Stomach (tissue), 9 donors: Measurements from ENCODE around the gene ELF2. TPM values are rescaled to one million over a fixed set of nuclear protein-coding genes. Genes with fewer than 3 reads are reported as not detected.

Experiments used
- DNase-seq, 2 donors: peaks; one replicate each; pipeline versions ENCODE4 v3.0.0 to v3.0.0-alpha.2; 2013 to 2019
- H3K27ac ChIP-seq, 5 donors: fragments of 200-600 bp in 4 of 5; sonication (generic) in 4 of 5; one replicate each; pipeline ENCODE4 v1.5.1; 2013 to 2019; ENCODE audit warnings: mild to moderate bottlenecking in 1 of 5, moderate library complexity in 1 of 5
- H3K27me3 ChIP-seq, 3 donors: fragments of 200-600 bp; sonication (generic); one replicate each; pipeline ENCODE4 v1.5.1; 2017 to 2019; ENCODE audit warnings: mixed run types in 1 of 3
- H3K36me3 ChIP-seq, 4 donors: fragments of 200-600 bp; sonication (generic); 1 replicate in 3 of 4; 2 replicates in 1 of 4; pipeline ENCODE4 v1.5.1; 2016 to 2019
- H3K4me1 ChIP-seq, 4 donors: fragments of 200-600 bp; sonication (generic); one replicate each; pipeline ENCODE4 v1.5.1; 2016 to 2019
- H3K4me3 ChIP-seq, 4 donors: fragments of 200-600 bp; sonication (generic) in 3 of 4; one replicate each; pipeline ENCODE4 v1.5.1; 2016 to 2019; ENCODE audit warnings: mild to moderate bottlenecking in 1 of 4
- H3K9me3 ChIP-seq, 4 donors: fragments of 200-600 bp; sonication (generic); one replicate each; pipeline ENCODE4 v1.5.1; 2016 to 2019
- CTCF ChIP-seq, 7 experiments: fragments of 450-650 bp in 4 of 7; fragments of 200-600 bp in 3 of 7; sonication (generic) in 3 of 7; IDR thresholded peaks; one replicate each; pipeline ENCODE4 v1.5.1; 2016 to 2019; ENCODE audit warnings: antibody characterized with exemption in 7 of 7, control low read depth in 2 of 7, mild to moderate bottlenecking in 1 of 7
- EP300 ChIP-seq: sonication (generic); formaldehyde crosslinking; IDR thresholded peaks from one replicate; pipeline ENCODE4 v1.6.1; 2017; ENCODE audit warnings: antibody characterized with exemption
- POLR2A ChIP-seq, 4 donors: fragments of 450-650 bp; IDR thresholded peaks; one replicate each; pipeline ENCODE4 v1.6.1; 2016; ENCODE audit warnings: antibody characterized with exemption in 4 of 4, control low read depth in 2 of 4, mild to moderate bottlenecking in 1 of 4, moderate library complexity in 1 of 4
- POLR2AphosphoS5 ChIP-seq, 3 donors: sonication (generic); formaldehyde crosslinking; IDR thresholded peaks; one replicate each; pipeline ENCODE4 v1.6.1; 2016; ENCODE audit warnings: antibody characterized with exemption in 3 of 3
- WGBS, 5 donors: extraction: QIAGEN DNeasy Blood & Tissue Kit in 3 of 5; methylation state at CpG; one replicate each; pipeline versions ENCODE4 v1.1.5 to v1.1.7; 2013 to 2018; 5-methylcytosine and 5-hydroxymethylcytosine counted together
- intact Hi-C: fragments of 100-400 bp; cut with DNase I; formaldehyde crosslinking; loops from one replicate; pipeline ENCODE4 v1.15.1; 2023; ENCODE audit warnings: low total_unique reads
- polyA plus RNA-seq, 3 donors: library from polyadenylated mRNA; stranded (reverse); fragments of 200-250 nt; gene quantifications; one replicate each; pipeline ENCODE4 v1.2.3, GENCODE V29; 2013
- total RNA-seq, 5 donors: library from RNA; depleted of rRNA; stranded (reverse); fragments of >200 nt; gene quantifications; one replicate each; pipeline versions ENCODE4 v1.1.0 to v1.2.3, GENCODE V29; 2014 to 2016
- donor health status: healthy with polysubstance abuse.
- donor health status: Bipolar disorder and iron deficiency.
- donor health status: healthy.

Gene ELF2
- total and polyA plus RNA-seq, 8 donors, result 10.6 to 115 (median 36.5) TPM

DNA sequence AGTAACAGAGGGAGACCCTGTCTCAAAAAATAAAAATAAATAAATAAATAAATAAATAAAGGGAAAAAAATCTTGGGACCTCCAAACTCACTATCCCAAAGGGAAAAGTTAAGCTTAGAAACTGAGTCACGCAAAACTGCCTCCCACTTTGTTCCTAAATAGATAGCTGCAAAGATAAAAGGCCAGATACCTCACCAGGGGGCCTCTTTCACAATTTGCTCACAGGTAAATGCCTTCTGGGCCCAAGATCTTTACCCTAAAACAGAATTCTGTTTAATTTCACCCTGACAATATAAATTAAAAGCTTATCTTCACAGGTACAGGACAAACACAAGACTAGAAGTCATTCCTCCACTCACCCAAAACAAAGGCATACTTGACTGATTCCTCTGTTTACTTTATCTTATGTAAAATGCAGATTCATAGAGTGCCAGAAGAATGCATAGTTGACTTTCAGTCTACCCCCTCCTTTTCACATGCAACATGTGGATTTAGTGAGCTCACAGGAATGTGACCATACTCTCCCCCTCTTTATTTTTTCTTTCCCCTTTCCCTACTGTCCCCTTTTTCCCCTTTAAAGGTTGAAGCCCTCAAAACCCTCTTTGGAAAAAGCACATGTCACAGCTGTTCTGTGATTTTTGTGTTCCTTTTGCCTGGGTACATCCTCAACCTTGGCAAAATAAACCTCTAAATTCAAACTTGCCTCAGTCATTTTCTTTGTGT, 23.4 kb downstream of the ELF2 start:
- TF ChIP-seq POLR2AphosphoS5 (IDR thresholded peaks at IDR 0.05), result no peak
- TF ChIP-seq POLR2A (IDR thresholded peaks at IDR 0.05), result no peak
- TF ChIP-seq EP300, result no peak
- TF ChIP-seq CTCF (IDR thresholded peaks at IDR 0.05), result no peak
- 86 to 96% (median 89%) methylated on average over 1 of the region's 1 CpG for WGBS, 5 donors
- H3K4me3 ChIP-seq, result no peak overlapping the region
- peaks cover 7 to 34% (median 16%) of the 10 kb centered on the region in 4 donors for H3K4me1 ChIP-seq
- H3K27me3 ChIP-seq, result no peaks in the 10 kb centered on the region
- no peaks in the 10 kb centered on the region for H3K9me3 ChIP-seq
- peaks cover 0 to 4% (median 0%) of the 10 kb centered on the region in 4 donors for H3K36me3 ChIP-seq
- no peak for DNase-seq
- H3K27ac ChIP-seq, result no peak overlapping the region
- intact Hi-C loops, result no loop called here

- 91 to 100% (median 93%) methylated on average over 2 of the region's 2 CpGs for WGBS, 5 donors
- Histone ChIP-seq H3K9me3 (no peaks in the 10 kb centered on the region), H3K4me3 (no peak overlapping the region), H3K27me3 (no peaks in the 10 kb centered on the region), H3K36me3 (no peaks in the 10 kb centered on the region), H3K4me1 (peaks cover 7 to 34% (median 17%) of the 10 kb centered on the region in 4 donors), H3K27ac (no peak overlapping the region)
- no peak for TF ChIP-seq CTCF (IDR thresholded peaks at IDR 0.05)
- no peak for TF ChIP-seq POLR2A (IDR thresholded peaks at IDR 0.05)
- TF ChIP-seq POLR2AphosphoS5 (IDR thresholded peaks at IDR 0.05), result no peak
- no peak for TF ChIP-seq EP300
- intact Hi-C loops, result no loop called here
- DNase-seq, result no peak
Measured at GRCh38 chr4:139152249-139152648, 24.8 kb downstream of the ELF2 start.

DNA sequence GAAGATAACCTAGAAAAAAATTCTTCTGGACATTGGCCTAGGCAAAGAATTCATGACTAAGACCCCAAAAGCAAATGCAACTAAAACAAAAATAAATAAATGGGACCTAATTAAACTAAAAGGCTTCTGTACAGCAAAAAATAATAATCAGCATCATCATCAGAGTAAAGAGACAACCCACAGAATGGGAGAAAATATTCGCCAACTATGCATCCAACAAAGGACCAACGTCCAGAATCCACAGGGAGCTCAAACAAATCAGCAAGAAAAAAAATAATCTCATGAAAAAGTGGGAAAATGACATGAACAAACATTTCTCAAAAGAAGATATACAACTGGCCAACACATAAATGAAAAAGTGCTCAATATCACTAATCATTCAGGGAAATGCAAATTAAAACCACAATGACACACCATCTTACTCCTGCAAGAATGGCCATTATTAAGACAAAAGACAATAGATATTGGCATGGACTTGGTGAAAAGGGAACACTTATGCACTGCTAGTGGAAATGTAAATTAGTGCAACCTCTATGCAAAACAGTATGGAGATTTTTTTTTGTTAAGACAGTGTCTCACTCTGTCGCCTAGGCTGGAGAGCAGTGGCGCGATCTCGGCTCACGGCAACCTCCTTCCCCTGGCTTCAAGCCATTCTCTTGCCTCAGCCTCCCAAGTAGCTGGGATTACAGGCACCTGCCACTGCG, 29.9 kb downstream of the ELF2 start:
- no peak overlapping the region for H3K4me3 ChIP-seq
- no peak for TF ChIP-seq EP300
- TF ChIP-seq POLR2AphosphoS5 (IDR thresholded peaks at IDR 0.05), result no peak
- TF ChIP-seq POLR2A (IDR thresholded peaks at IDR 0.05), result no peak
- no peak for TF ChIP-seq CTCF (IDR thresholded peaks at IDR 0.05)
- WGBS, 5 donors, result 90 to 93% (median 92%) methylated on average over 8 of the region's 8 CpGs
- peaks cover 17 to 46% (median 33%) of the 10 kb centered on the region in 4 donors for H3K4me1 ChIP-seq
- H3K36me3 ChIP-seq, result no peaks in the 10 kb centered on the region
- H3K27ac ChIP-seq, result no peak overlapping the region
- no peak for DNase-seq
- intact Hi-C loops, result no loop called here
- H3K9me3 ChIP-seq, result no peaks in the 10 kb centered on the region
- no peaks in the 10 kb centered on the region for H3K27me3 ChIP-seq

GRCh38 chr4:139145552-139145932, 31.5 kb downstream of the ELF2 start:
- Histone ChIP-seq H3K36me3 (no peaks in the 10 kb centered on the region), H3K27me3 (no peaks in the 10 kb centered on the region), H3K27ac (no peak overlapping the region), H3K4me3 (no peak overlapping the region), H3K9me3 (no peaks in the 10 kb centered on the region), H3K4me1 (peaks cover 17 to 54% (median 37%) of the 10 kb centered on the region in 4 donors)
- no peak for DNase-seq
- TF ChIP-seq EP300 (no peak), CTCF (IDR thresholded peaks at IDR 0.05) (no peak), POLR2A (IDR thresholded peaks at IDR 0.05) (no peak), POLR2AphosphoS5 (IDR thresholded peaks at IDR 0.05) (no peak)
- WGBS, 5 donors, result 90 to 100% (median 97%) methylated on average over 1 of the region's 1 CpG
- intact Hi-C loops, result no loop called here
